22Rv1 (cell line): ENCODE results near the gene USP24.

Experiments
- ZFX ChIP-seq: fragments of 450-650 bp; IDR thresholded peaks from 2 replicates; pipeline ENCODE4 v1.6.1; 2017; ENCODE audit warnings: antibody characterized with exemption, borderline replicate concordance
- TF ChIP-seq, protein P1 (sequence below): fragments of 450-650 bp; IDR thresholded peaks from 2 replicates; pipeline ENCODE4 v1.5.1; 2017; ENCODE audit warnings: mild to moderate bottlenecking

DNA sequence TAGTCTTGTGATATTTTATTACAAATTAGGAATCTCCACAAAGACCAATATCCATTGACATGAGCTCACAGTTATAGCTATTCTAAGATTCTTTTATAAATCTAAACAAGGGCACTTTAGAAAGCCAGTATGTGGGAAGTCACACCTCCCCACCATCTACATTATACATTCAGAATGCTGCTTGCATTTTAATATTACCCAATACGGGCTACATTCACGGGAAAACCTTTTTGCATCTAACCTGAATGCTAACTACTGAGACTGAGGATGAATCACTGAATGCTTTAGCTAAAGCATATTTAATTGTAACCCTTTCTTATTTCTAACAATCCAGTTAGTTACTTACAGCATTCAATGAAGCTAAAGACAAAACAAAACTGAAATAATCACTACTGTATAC is 122.7 kb downstream of the USP24 start:
- TF ChIP-seq, protein P1, sequence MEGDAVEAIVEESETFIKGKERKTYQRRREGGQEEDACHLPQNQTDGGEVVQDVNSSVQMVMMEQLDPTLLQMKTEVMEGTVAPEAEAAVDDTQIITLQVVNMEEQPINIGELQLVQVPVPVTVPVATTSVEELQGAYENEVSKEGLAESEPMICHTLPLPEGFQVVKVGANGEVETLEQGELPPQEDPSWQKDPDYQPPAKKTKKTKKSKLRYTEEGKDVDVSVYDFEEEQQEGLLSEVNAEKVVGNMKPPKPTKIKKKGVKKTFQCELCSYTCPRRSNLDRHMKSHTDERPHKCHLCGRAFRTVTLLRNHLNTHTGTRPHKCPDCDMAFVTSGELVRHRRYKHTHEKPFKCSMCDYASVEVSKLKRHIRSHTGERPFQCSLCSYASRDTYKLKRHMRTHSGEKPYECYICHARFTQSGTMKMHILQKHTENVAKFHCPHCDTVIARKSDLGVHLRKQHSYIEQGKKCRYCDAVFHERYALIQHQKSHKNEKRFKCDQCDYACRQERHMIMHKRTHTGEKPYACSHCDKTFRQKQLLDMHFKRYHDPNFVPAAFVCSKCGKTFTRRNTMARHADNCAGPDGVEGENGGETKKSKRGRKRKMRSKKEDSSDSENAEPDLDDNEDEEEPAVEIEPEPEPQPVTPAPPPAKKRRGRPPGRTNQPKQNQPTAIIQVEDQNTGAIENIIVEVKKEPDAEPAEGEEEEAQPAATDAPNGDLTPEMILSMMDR: no peak
- TF ChIP-seq ZFX: no peak
